GM18517 (cell line): ENCODE results near the gene DNAH6.

Experiments used
- ATAC-seq: cut with Tn5 transposase; IDR thresholded peaks from one replicate; pipeline ENCODE4 v1.9.1; 2021; ENCODE audit warnings: mild to moderate bottlenecking, moderate library complexity; ENCODE audit not compliant: unreplicated experiment

Gene DNAH6

DNA sequence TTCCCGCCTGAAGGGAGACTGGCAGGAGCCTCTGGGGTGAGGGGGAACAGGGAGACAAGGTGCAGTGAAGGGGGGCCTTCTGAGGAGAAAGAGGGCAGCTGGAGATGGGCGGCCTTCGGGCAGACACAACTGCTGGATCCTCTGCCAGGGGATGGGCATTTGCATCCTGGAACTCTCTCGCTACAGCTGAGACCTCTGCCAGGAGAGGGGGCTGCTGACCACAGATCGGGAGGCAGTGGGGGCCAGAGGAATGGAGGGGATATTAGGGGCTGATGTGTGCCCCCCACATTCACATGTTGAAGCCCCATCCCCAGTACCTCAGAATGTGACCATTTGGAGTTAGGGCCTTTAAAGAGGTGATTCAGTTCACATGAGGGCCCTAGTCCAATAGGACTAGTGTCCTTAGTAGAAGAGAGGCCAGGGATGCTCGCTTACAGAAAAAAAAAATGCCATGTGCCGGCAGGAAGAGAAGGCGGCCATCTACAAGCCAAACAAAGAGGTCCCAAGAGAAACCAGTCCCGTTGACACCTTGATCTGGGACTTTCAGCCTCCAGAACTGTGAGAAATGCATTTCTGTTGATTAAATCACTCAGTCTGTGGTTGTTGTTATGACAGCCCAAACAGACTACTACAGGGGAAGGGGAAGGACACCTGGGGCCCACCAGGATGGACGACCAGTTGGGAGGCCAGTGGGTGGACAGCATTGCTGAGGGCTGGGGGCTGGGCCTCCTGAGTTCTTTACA lies 314.6 kb downstream of the DNAH6 start:
- no peak for ATAC-seq

DNA sequence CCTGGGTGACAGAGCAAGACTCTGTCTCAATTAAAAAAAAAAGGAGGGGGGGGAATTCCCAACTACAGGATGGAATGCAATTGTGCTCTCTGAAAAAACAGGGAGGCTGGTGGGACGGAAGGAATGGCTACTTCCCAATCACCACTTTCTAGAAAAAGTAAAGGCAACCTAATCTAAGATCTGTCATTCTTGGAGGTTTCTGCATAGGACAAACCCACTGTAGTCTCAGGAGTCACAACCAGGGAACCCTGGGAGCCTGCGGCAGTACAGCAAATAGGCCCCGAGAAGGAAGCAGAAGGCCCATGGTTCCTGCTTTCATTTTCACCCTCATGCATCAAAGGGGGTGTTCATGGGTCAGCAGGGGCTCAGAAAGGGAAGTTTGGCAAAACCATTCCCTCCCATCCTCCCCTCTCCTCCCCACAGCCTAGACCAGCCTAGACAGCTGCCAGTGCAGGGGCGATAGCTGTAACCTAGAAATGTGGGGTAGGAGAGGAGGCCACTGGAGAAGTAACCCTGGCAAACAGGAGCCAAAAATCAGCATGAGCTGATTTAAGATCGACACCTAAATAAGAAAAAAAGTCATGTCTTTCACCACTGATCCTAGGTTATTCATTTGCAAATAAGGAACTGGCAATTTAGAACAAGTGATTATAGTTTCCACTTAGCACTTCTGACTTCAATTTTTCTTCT lies 316.6 kb downstream of the DNAH6 start:
- ATAC-seq = no peak

DNA sequence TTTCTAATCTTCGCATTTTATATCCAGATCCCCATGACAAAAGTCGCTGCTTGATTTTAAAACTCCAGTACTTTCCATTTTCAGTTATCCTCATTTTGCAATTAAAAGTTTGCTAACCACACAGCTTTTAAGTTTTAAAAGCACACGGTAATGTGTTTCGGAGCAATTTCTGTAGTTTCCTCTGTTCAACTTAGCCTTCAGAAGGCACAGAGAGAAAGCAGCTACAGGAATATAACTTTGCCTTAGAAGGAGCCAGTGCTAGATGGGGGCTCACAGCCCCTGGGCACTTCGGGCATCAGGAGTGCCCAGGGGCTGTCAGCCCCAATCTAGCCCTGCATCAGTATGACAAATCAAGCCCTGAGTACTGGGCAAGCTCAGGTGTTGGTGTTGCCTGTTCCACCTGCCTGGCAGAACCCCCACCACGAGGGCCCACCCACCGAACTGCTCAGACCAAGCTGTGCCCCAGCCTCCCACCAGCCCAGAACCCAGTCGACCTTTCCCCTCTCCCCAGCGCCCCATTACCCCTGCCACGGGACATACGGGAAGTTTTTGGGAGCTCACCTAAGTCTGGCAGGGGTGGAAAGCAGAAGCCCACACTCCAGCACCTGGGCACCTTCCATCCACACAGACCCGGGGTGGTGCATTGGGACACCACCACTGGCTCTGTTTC lies 317.3 kb downstream of the DNAH6 start:
- ATAC-seq = no peak

DNA sequence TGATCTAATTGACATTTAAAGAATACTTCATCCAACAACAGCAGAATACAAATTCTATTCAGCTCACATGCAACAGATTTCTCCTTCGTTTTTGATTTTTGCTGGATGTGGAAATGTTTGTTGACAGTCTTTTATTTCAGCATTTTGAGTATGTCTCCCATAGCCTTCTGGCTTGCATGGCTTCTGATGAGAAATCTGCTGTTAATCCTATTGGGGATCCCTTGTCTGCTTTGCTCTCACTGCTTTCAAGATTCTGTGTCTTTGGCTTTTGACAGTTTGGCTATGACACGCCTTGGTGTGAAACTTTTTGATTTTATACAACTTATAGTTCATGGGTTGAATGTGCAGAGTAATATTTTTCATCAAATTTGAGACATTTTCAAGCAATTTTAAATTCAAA lies 319.9 kb downstream of the DNAH6 start:
- ATAC-seq = no peak

DNA sequence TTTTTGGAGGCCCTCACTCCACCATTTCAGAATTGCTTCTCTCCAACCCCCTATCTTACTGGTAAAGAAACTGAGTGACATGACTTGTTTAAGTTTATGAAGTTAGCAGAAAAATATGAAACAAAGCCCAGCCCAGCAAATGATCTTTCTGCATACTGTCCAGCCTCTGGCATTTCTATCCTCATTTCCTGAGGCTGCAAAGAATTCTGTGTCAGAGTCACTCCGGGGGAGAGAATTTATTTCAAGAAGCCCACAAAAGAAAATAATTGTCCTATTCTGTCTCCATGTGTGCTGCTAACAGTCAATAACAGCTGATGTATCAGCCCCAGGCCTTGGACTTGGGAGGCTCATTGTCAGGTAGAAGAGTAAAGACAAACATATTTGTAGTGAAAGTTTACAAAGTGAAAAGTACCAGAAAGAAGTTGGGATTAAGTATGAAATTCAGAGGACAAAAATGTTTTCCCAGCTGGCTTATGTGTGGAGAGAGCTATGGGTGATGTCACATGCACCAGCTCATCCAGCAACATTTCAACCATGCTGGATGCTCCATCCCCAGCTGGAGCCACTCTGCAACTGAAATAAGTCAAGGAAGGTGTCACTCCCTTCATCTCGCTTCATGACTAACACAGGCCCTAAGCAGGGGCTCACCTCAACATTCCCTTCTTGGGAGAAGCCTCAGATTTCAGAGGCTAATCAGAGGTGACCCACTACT lies 322.3 kb downstream of the DNAH6 start:
- no peak for ATAC-seq

DNA sequence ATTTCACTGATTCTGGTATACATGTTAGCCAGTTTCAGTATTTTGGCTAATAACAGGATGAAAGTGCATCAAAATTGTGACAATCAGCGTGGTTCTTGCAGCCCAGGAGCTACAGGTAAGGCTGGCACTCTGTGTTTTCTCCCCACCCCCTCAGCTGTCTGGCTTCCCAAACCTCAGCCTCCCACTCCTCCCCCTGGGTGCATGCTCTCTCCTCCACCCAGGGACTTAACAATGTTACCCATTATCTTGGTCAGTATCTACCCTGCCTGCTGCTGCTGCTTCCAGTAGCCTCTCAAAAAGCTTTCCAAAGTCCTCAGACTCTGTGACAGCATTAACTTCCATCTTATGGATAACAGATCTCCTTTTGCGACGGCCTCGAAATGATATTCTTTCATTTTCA lies 323.6 kb downstream of the DNAH6 start:
- no peak for ATAC-seq

DNA sequence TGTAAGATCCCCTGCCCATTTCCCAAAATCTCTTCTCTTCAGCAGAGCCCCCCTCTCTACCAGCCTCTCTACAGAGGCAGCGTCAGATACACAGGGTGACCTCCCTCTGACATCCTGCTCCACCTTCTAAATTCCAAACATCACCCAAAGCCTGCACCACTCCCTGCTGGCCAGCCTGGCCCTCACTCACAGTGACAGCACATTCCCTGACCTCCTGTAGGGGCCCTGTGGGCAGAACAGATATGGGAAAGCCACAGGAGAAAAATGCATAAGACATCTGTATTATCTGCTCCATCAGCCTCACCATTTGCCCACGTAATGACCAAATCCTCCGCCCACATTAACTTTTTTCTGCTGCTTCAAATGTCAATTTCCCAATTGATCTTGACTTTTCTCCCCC lies 324.0 kb downstream of the DNAH6 start:
- no peak for ATAC-seq

DNA sequence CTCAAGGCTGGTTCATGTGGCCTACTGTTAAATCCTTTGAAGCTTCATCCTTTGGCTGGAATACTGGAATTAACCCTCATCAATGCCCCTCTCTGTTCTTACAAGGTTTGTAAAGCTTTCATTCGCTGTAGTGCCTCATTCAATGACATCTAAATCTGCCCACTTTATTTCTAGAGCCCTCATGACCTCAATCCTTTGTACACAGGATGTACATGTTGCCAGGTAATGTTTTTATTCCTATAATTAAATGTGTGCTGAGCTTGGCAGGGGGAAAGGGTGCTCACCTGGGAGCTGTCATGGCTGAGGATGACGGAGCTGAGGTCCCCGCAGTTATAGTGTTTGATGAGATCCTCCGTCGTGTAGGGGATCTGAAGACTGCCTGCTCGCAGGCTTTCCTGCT lies 325.3 kb downstream of the DNAH6 start:
- ATAC-seq = no peak

DNA sequence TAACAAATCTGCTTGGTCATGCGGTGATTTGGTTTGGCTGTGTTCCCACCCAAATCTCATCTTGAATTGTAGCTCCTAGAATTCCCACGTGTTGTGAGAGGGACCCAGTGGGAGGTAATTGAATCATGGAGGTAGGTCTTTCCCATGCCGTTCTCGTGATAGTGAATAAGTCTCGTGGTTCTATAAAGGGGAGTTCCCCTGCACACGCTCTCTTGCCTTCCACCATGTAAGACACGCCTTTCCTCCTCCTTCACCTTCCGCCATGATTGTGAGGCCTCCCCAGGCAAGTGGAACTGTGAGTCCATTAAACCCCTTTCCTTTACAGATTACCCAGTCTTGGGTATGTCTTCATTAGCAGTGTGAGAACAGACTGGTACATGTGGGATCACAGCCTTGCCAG lies 327.8 kb downstream of the DNAH6 start:
- no peak for ATAC-seq

DNA sequence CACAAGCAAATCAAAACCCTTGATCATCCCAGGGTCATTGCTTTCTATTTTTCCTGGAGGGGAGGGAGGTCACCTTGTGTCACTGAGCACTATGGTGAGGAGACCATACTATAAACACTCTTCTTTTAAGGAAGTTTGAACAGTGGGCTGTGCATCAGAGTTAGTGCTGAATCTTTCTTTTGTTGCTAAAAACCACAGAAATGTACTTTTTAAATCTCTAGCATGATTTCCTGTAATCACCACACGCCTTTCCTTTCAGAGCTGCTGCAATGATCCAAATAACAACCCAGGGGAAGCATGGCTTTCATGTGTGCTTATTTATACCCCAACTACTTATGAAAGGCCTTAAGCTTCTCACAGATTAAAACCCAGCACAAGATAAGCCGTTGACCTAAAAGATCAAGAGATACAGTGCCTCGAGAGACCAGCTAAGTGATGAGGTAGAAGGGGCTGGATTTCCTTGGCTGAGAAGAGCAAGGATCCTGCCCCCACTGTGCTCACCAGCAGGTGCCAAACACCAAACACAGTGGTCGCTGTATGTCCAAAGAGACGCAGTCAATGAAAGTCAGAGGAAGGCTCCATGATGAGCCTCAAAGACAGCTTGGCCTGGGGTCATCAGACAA lies 329.9 kb downstream of the DNAH6 start:
- no peak for ATAC-seq

DNA sequence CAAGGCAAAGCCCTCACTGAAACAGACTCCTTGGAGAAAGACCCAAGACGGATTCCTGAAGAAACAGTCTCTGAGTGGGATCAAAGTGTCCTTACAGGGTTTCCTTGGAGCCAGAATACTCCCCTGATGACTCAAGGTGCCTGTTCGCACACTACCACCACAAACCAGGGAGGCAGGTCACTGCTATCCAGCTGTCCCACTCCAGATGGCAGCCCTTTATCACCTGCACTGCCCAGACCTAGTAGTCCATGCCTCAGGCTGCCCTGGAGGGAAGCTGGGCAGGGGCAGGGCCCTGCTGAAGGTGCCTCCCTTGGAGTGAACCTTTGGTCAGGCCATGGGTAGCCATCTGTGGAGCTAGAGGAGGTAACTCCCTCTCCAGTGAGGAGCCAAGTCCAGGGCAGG lies 330.4 kb downstream of the DNAH6 start:
- ATAC-seq = no peak

DNA sequence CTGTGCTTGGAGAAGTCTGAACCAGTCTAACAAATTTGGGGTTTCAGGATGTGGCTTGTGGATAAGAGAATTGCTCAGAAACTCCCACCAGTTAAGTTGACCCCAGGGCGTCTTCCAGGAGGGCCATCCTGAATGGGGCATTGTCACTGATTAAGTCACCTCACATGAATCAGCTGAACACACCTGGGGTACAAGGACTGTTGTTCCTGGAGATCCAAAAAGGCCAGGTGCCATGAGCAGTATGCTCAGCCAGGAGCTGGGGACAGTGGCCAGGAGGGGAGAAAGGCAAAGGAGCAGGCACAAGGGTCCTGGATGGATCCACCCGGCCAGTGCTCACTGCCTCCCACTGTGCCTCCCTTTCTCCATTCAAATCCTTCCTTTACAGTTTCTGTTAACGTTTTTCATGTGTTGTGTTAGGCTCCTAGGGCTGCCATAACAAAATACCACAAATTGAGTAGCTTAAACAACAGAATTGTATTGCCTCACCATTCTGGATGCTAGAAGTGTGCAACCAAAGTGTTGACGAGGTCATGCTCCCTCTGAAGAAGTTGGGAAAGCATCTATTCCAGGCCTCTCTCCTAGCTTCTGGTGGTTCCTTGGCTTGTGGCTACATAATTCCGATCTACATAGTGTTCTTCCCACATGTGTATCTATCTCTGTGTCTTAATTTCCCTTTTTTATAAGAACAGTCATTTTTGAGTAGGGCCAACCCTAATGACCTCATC lies 331.2 kb downstream of the DNAH6 start:
- ATAC-seq = no peak

DNA sequence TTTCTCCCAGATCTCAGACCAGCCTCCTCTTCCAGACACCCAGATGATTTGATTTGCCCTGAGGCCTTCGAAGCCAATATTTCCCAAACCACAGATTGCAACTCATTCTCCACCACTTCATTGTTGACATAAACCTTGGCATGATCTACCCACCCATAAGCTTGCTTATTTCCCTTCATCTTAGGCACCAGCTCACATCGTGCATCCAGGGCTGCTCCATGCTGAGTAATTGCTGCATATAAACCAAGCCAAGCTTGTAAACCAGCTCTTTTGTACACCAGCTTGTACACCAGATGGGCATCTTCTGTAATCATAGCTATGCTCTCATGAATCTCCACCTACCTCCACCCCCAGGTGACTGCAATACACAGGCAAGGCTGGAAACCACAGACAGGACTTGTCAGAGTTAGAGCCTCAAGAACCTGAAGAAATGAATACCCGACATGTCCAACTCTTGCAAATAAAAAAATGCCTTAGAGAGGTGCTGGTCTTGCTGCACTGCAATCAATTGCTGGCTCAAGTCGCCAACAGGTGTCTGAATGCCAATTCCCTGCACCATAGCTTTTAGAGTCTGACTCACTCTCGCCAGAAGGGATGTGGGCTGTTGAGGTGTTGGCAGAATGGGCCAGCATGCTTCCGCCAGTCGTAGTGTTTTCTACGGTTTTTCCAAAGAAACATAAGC lies 333.1 kb downstream of the DNAH6 start:
- ATAC-seq = no peak

DNA sequence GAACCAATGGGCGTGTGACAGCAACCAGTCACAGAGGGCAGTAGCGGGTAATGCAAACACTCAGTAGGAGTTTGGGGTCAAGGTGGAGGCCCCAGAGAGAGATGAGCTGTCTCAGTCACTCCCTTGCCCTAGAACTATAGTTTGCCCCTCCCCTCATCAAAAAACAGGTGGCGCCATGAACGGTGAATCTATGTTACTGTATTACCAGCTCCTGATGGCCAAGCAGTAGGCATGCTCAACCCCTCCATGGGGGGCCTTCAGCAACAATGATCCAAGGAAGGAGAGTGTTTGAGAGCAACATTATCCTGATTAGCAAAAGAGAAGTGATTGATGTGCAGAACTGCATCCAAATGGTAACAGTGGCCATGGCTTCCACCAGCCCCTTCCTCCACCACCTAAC lies 334.2 kb downstream of the DNAH6 start:
- no peak for ATAC-seq

DNA sequence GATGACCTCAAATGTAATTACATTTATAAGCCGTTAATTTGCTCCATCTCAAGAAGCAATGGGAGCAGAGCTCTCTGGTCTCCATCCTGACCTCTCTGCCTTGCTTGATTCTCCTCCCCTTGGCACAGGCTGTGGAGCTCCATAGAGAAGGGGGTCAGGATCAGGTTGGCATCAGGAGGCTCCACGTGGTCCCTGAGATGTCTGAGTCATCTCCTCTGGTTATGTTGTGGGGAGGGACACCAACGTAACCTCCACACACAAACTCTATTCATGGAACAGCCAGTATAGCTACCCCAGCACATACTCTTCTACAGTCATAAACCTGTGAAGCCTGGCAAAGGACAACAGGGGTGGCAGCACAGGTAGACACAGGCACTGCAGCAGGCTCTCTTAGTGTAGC lies 335.6 kb downstream of the DNAH6 start:
- no peak for ATAC-seq

DNA sequence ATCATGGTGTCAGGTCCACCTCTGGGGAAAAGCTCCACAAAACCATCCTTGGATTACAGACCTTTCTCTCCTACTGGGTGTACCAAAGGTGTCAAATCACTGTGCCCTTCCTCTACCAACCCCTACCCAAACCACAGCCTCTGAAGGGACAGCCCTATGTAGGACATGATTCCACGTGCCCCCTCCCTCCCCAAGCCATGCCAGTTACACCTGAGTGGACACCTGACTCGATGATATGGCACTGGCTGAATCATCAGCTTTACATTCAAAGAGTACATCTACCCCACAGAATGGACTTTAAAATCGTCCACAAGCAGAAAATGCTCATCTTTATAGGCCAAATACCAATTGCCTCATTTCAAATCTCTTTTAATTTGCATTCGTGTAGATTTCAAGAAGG lies 338.6 kb downstream of the DNAH6 start:
- no peak for ATAC-seq

DNA sequence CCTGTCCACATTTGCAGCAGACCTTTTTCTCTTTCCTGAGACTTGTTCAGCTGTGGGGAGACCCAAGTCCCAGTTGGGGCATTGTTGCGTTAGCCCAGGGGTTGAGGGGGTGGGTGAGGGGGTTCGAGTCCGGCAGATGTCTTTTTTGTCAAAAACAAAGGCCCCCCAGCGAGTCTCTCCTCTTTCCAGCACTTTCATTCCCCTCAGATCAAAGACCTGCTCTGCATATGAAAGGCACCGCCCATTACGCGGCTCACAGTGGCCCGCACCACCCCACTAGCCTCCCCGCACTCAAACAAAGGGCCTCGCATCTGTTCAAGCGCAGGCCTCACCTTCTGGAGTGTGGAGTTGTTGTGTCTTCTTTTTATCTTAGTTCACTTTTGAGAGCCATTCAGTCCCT lies 339.4 kb downstream of the DNAH6 start:
- no peak for ATAC-seq

DNA sequence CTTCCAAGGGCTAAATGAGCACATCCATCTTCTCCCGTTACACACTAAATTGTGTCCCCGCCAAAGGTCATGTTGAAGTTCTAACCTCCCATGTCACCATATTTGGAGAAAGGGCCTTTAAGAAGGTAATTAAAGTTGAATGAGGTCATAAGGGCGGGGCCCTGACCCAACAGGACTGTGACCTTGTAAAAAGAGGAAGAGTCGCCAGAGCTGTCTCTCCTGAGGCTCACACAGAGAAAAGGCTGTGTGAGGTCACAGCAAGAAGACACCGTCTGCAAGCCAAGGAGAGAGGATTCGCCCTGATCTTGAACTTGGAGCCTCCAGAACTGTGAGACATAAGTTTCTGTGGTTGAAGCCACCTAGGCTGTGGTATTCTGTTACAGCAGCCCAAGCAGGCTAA lies 340.5 kb downstream of the DNAH6 start:
- no peak for ATAC-seq

DNA sequence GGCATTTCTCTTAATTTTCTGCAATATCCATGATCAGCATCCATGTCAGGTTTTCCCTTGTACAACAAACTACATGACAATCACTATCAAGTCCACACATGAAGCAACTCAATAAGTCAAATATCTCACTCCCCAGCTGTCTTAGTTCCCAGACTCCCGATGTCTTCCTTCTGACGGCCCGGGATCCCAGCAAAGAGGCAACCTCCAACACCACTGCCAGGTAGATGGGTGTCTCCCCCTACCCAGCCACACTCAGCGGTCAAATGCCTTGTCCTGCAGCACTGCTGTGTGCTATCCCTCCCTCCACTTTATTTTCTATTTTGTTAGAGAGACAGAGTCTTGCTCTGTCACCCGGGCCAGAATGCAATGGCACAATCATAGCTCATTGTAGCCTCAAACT lies 341.3 kb downstream of the DNAH6 start:
- no peak for ATAC-seq

DNA sequence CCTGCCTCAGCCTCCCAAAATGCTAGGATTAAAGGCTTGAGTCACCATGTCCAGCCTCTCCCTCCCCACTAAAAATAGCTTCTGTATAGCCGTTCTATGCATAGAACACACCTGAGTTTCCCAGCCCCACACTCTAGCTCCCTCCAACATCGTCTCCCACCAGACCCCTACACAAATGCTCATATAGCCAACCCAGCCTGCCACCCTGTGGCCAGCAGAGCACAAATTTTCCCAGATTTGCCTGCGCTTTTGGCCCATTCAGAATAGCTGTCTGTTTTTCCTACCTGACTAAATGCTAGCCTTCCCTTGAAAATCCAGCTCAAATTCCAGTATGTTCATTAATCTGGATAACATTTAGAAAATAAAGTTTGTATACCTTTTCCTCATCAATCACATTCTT lies 341.8 kb downstream of the DNAH6 start:
- no peak for ATAC-seq
